Measurements from ENCODE around the gene GMDS.

- no peak for TF ChIP-seq CTCF (IDR thresholded peaks at IDR 0.05)
- TF ChIP-seq POLR2AphosphoS5 (IDR thresholded peaks at IDR 0.05; ENCODE audit: insufficient read depth in 1 of 2, low read depth in 1 of 2) = no peak
- TF ChIP-seq POLR2A (IDR thresholded peaks at IDR 0.05) = no peak
These were observed 147.9 kb downstream of the GMDS start for GRCh38 chr6:2097464-2097863.

All from vagina (tissue), 2 donors.